Bronchial epithelial cell (primary cell): Measurements from ENCODE around the gene FAM237A. TPM values are rescaled to one million over a fixed set of nuclear protein-coding genes. Genes with fewer than 3 reads are reported as not detected.

Experiments
- DNase-seq: peaks from one replicate; pipeline ENCODE4 v3.0.0-alpha.2; 2010; ENCODE audit warnings: low read depth
- FAIRE-seq: peaks from 2 replicates; lab custom pipeline; 2011; peaks lifted over from hg19 to GRCh38; lab: Jason Lieb, UNC
- H3K27me3 ChIP-seq: 2 replicates; pipeline ENCODE4 v1.5.1; 2011; ENCODE audit warnings: low read length; ENCODE audit not compliant: control insufficient read depth, insufficient read depth
- H3K36me3 ChIP-seq: 2 replicates; pipeline ENCODE4 v1.5.1; 2011; ENCODE audit warnings: low read length; ENCODE audit not compliant: control insufficient read depth, insufficient read depth
- H3K4me3 ChIP-seq: 2 replicates; pipeline ENCODE4 v1.5.1; 2011; ENCODE audit warnings: mild to moderate bottlenecking, low read depth, low read length, control low read depth
- total RNA-seq: library from RNA; depleted of rRNA; stranded (reverse); fragments of >200 nt; gene quantifications from 2 replicates; pipeline ENCODE4 v1.2.1, GENCODE V29; 2014
- TF ChIP-seq, protein P1 (sequence below): IDR thresholded peaks from 2 replicates; pipeline ENCODE4 v1.5.1; 2011; ENCODE audit warnings: mild to moderate bottlenecking, moderate library complexity, low read length, control low read depth, inconsistent platforms; ENCODE audit not compliant: insufficient read depth, severe bottlenecking

Gene FAM237A
- not detected in 2 replicates for total RNA-seq

DNA sequence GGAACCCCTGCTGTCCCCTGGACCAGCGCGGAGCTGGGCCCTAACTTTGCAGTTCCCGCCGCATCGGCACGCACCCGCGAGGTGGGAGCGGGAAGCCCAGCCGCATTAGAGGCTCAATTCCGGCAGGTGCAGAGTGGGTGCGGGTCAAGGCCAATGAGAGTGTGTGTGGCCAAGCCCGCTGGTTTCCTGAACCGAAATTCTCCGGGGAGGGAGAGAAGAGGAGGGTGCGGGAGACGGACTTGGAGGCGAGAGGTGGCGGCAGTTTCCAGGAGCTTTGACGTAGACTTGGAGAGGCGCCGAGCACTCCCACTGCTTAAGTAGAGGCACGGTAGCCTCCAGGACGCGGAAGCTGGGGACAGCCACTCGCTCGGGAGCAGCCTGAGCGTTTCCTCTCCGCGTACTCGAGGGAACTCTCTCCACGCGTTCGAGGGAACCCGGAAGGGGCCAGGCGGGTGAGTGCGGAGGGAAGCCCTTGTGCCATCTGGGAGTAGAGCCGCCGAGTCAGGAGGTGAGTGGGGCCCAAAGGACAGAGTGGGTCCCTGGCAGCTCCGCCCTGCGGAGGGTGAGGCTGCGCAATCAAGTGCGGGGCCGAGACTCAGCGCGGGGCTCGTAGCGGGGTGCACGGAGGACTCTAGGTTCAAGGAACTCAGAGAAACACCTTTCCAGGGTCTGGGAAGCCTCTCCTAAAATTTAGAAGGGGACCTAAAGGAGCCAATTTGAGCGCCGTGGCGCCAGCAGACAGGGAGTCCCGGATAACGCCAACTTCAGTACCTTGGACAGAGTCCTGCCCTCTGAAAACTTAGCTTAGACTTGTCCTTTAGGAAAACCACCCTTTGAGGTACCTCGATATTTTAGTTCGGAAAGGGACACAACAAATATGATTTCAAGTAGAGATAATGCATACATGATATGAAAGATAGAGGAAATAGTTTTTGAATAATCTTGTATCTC, at the start of gene FAM237A:
Gene FAM237A (plus strand): TSS at position 413 of the 951 bp plus-strand sequence. CDS start 1,750 bp downstream, outside the sequence.
- Histone ChIP-seq H3K27me3 (peaks cover 15% of the 10 kb centered on the region), H3K36me3 (no peaks in the 10 kb centered on the region), H3K4me3 (no peak within 1 kb of the TSS)
- FAIRE-seq (no peak), DNase-seq (peak; percentile 45)
- TF ChIP-seq, protein P1, sequence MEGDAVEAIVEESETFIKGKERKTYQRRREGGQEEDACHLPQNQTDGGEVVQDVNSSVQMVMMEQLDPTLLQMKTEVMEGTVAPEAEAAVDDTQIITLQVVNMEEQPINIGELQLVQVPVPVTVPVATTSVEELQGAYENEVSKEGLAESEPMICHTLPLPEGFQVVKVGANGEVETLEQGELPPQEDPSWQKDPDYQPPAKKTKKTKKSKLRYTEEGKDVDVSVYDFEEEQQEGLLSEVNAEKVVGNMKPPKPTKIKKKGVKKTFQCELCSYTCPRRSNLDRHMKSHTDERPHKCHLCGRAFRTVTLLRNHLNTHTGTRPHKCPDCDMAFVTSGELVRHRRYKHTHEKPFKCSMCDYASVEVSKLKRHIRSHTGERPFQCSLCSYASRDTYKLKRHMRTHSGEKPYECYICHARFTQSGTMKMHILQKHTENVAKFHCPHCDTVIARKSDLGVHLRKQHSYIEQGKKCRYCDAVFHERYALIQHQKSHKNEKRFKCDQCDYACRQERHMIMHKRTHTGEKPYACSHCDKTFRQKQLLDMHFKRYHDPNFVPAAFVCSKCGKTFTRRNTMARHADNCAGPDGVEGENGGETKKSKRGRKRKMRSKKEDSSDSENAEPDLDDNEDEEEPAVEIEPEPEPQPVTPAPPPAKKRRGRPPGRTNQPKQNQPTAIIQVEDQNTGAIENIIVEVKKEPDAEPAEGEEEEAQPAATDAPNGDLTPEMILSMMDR: no peak

DNA sequence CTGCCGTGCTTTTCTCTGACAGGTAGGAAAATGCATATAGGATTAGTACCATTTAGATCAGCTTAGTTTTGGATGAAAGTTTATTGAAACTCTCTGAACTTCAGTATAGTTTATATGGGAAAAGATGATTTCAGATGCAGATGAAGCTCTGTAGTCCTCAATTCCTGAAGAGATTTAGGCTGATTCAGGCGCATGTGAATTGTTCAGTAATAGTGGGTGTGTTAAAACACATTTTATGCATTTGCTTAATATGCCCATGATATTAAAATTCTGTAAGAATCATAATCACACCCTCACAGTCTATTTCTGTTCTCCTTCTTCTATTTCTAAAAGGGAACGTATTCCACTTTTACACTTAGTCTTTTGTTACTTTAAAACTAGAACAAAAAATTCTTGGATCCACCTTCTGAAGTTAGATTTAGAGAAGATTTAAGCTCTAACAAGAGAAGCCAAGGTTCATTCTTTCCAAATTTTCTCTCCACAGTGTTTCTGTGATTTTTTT, 44.5 kb upstream of the FAM237A start:
- no peak overlapping the region for H3K4me3 ChIP-seq
- DNase-seq (no peak), FAIRE-seq (no peak)
- no peaks in the 10 kb centered on the region for H3K36me3 ChIP-seq
- TF ChIP-seq, protein P1: no peak
- H3K27me3 ChIP-seq: no peaks in the 10 kb centered on the region

DNA sequence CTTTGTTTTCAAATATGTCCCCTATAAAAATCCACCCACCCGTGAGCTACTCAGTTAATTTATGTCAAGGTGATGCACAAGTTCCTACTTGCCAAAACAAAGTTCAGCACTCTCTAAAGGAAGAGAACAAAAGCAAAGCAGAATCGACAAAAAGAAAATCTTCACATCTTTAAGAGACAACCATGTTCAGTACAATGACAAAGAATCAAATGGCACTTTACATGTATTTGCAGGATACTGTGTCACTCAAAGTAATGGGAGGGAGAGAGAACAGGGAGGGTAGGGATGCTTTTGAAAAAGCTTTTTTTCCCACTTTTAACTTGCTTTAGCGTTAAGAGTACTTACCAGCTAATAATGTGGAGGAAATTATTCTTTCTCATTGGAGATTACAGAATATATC, 39.0 kb upstream of the FAM237A start:
- Histone ChIP-seq H3K27me3 (no peaks in the 10 kb centered on the region), H3K36me3 (no peaks in the 10 kb centered on the region), H3K4me3 (no peak overlapping the region)
- FAIRE-seq: no peak
- DNase-seq: no peak
- TF ChIP-seq, protein P1: no peak

DNA sequence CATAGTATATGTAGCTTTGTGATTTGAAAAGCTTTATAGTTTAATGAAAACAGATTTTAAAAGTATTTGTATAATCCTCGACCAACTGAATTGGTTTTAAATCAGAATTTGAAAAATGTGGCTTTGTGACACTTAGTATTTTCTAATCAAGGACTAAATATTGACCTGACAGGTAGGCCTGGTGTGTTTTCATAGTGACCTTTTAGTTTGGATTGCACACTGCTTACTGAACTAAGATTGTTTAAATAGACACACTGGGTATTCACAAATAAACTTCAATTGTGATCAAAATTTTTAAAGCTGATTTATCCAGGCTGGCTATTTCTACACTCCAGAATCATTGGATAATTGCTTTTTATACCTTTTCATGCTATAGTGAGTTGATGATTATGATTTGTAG, 31.8 kb upstream of the FAM237A start:
- no peaks in the 10 kb centered on the region for H3K36me3 ChIP-seq
- DNase-seq: no peak
- H3K27me3 ChIP-seq: no peaks in the 10 kb centered on the region
- TF ChIP-seq, protein P1: no peak
- no peak overlapping the region for H3K4me3 ChIP-seq
- no peak for FAIRE-seq

DNA sequence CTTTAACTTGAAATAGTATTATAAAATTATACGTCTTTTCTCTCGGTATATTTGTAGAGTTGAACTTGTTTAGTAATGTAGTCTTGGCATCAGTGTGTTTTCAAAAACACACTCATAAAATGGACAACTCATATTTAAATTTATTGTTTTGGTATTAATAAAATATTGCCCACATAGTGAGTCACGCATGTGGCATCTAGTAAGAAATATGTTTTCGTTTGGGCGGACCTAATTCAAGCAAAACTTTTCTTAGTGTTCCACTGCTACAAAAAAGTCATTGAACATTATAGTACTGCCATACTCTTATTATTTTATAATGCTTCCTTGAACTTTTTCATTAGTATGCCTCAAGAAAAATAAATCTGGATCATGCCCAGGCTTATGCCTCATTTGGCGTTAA, 31.1 kb upstream of the FAM237A start:
- TF ChIP-seq, protein P1: no peak
- H3K27me3 ChIP-seq: no peaks in the 10 kb centered on the region
- H3K36me3 ChIP-seq: no peaks in the 10 kb centered on the region
- FAIRE-seq (no peak), DNase-seq (no peak)
- no peak overlapping the region for H3K4me3 ChIP-seq
